HepG2 (cell line): ENCODE data around the gene SEMA5B. TPM values are rescaled to one million over a fixed set of nuclear protein-coding genes. Genes with fewer than 3 reads are reported as not detected.

Source experiments
- EZH2 ChIP-seq: conservative IDR thresholded peaks from 2 replicates; pipeline ENCODE4 v1.6.1; 2012; ENCODE audit warnings: mild to moderate bottlenecking, low read depth, low read length, moderate library complexity
- MLLT10 ChIP-seq: sonication (generic); formaldehyde crosslinking; IDR thresholded peaks from 2 replicates; pipeline ENCODE4 v1.4.0; 2020; ENCODE audit warnings: missing genetic modification reagents
- MTF2 ChIP-seq: sonication (generic); formaldehyde crosslinking; IDR thresholded peaks from 2 replicates; pipeline ENCODE4 v1.5.0; 2020; ENCODE audit warnings: missing genetic modification reagents, borderline replicate concordance
- NFE2L1 ChIP-seq: sonication (generic); formaldehyde crosslinking; IDR thresholded peaks from 2 replicates; pipeline ENCODE4 v1.4.0; 2020; ENCODE audit warnings: missing genetic modification reagents, mild to moderate bottlenecking, borderline replicate concordance
- RXRA ChIP-seq: sonication (generic); formaldehyde crosslinking; IDR thresholded peaks from 2 replicates; pipeline ENCODE4 v1.5.1; 2020; ENCODE audit warnings: missing genetic modification reagents
- SALL1 ChIP-seq: sonication (generic); formaldehyde crosslinking; IDR thresholded peaks from 2 replicates; pipeline ENCODE4 v1.8.0; 2022; ENCODE audit warnings: mild to moderate bottlenecking, missing genetic modification reagents
- SOX6 ChIP-seq, 2 experiments: fragments of 450-650 bp in 1 of 2; sonication (generic) in 1 of 2; formaldehyde crosslinking in 1 of 2; IDR thresholded peaks; 2 replicates each; pipeline versions ENCODE4 v1.4.0 to v1.6.1; 2017 to 2020; ENCODE audit warnings: antibody characterized with exemption in 1 of 2, mild to moderate bottlenecking in 1 of 2, missing genetic modification reagents in 1 of 2
- SP4 ChIP-seq: sonication (generic); formaldehyde crosslinking; IDR thresholded peaks from 2 replicates; pipeline ENCODE4 v1.8.1; 2023; ENCODE audit warnings: mild to moderate bottlenecking, missing genetic modification reagents
- SP5 ChIP-seq: IDR thresholded peaks from 2 replicates; pipeline ENCODE4 v1.6.1; 2016; ENCODE audit warnings: low read depth, borderline replicate concordance
- ZBTB42 ChIP-seq: sonication (generic); formaldehyde crosslinking; IDR thresholded peaks from 2 replicates; pipeline ENCODE4 v1.5.0; 2020; ENCODE audit warnings: mild to moderate bottlenecking, missing genetic modification reagents
- ZNF543 ChIP-seq: sonication (generic); formaldehyde crosslinking; IDR thresholded peaks from 2 replicates; pipeline ENCODE4 v1.4.0; 2020; ENCODE audit warnings: mild to moderate bottlenecking, missing genetic modification reagents
- ZNF768 ChIP-seq: sonication (generic); formaldehyde crosslinking; IDR thresholded peaks from 2 replicates; pipeline ENCODE4 v1.4.0; 2020; ENCODE audit warnings: missing genetic modification reagents
- ZNF883 ChIP-seq: sonication (generic); formaldehyde crosslinking; IDR thresholded peaks from 2 replicates; pipeline ENCODE4 v1.5.1; 2020; ENCODE audit warnings: mild to moderate bottlenecking, missing genetic modification reagents; ENCODE audit errors: not compliant biosample characterization
- ZSCAN21 ChIP-seq: sonication (generic); formaldehyde crosslinking; IDR thresholded peaks from 2 replicates; pipeline ENCODE4 v1.8.0; 2022; ENCODE audit warnings: mild to moderate bottlenecking, missing genetic modification reagents, moderate library complexity, borderline replicate concordance
- polyA plus RNA-seq, 8 experiments: library from polyadenylated mRNA; depleted of rRNA in 3 of 8; stranded (reverse) in 7 of 8; unstranded in 1 of 8; fragments of >200 nt; fragmentation: Illumina TruSeq in 4 of 8; extraction: Trizol in 4 of 8; gene quantifications; 2 replicates each; pipeline versions ENCODE4 v1.2.1 to v1.2.3, GENCODE V29; 2011 to 2016; ENCODE audit warnings: low read depth in 4 of 8, missing spikeins in 1 of 8, mixed read lengths in 1 of 8; ENCODE audit not compliant: insufficient read depth in 1 of 8
- total RNA-seq, 5 experiments: library from RNA; depleted of rRNA; stranded (reverse); fragments of >200 nt; fragmentation: Illumina TruSeq; extraction: Trizol; gene quantifications; 2 replicates each; pipeline ENCODE4 v1.2.3, GENCODE V29; 2016; ENCODE audit warnings: low read depth in 1 of 5
- TF ChIP-seq, protein P1 (sequence below): sonication (generic); formaldehyde crosslinking; IDR thresholded peaks from 2 replicates; pipeline ENCODE4 v1.5.1; 2020; ENCODE audit warnings: mild to moderate bottlenecking, moderate library complexity, missing genetic modification reagents
- TF ChIP-seq, protein P2 (sequence below): sonication (generic); formaldehyde crosslinking; IDR thresholded peaks from 2 replicates; pipeline ENCODE4 v1.5.1; 2020; ENCODE audit warnings: missing genetic modification reagents, mild to moderate bottlenecking, borderline replicate concordance
- TF ChIP-seq, protein P3 (sequence below): sonication (generic); formaldehyde crosslinking; IDR thresholded peaks from 2 replicates; pipeline ENCODE4 v1.4.0; 2020; ENCODE audit warnings: missing genetic modification reagents, borderline replicate concordance

The SEMA5B gene
- total and polyA plus RNA-seq, 2 of the 13 experiments (the other 11 are each of a cell fraction or from before 2014, with no cell fraction given), result not detected

DNA sequence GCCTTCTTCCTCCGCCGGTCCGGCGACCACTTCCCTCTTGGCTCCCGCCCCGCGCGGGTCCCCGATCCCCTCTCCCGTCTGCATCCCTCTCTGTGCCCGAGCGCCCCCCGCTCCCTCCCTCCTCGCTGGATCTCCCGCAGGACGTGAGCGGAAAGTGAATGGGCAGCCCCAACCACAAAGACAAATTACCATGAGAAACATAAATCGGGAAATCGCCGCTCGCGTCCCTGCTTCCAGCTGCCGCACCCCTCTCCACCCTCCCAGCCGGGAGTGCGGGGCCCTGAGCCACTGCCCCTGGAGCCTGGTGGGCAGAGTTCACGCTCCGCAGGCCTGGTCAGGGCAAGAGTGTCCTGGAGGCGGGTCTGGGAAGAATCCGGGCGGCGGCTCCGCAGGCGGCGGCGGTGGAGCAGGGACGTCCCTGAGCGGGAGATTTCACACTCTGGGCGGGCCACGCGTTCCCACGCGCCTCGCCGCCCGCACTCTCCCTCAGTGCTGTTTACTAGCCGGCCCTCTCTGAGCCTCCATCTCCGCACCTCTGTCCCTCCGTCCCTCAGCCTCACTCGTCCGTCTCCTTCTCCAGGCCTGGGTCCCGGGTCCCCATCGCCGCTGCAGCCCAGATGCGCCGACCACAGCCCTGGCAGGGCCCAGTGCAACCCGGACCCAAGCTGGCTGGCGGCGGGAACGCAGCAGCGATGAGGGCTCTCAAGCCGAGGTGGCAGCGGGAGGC lies 835 bp downstream of the SEMA5B start (continued):
- TF ChIP-seq, protein P1, sequence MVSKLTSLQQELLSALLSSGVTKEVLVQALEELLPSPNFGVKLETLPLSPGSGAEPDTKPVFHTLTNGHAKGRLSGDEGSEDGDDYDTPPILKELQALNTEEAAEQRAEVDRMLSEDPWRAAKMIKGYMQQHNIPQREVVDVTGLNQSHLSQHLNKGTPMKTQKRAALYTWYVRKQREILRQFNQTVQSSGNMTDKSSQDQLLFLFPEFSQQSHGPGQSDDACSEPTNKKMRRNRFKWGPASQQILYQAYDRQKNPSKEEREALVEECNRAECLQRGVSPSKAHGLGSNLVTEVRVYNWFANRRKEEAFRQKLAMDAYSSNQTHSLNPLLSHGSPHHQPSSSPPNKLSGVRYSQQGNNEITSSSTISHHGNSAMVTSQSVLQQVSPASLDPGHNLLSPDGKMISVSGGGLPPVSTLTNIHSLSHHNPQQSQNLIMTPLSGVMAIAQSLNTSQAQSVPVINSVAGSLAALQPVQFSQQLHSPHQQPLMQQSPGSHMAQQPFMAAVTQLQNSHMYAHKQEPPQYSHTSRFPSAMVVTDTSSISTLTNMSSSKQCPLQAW (CRISPR knock-in tag), result 0 out of 2 replicates have a peak, but pooled peaks have one; percentile 34
- TF ChIP-seq MTF2 (CRISPR knock-in tag), result peak; percentile 89; the same call in 1 of the 2 replicates
- TF ChIP-seq EZH2, result peak; percentile 79; the same call in 1 of the 2 replicates
- peak; percentile 55; the same call in 1 of the 2 replicates for TF ChIP-seq ZSCAN21 (CRISPR knock-in tag)
- 0 out of 2 replicates have a peak, but pooled peaks have one; percentile 21 for TF ChIP-seq NFE2L1 (CRISPR knock-in tag)
- TF ChIP-seq SOX6 (IDR thresholded peaks at IDR 0.05), result no peak
- TF ChIP-seq SOX6 (CRISPR knock-in tag; IDR thresholded peaks at IDR 0.05), result peak; percentile 17; the same call in 1 of the 2 replicates
- TF ChIP-seq, protein P2, sequence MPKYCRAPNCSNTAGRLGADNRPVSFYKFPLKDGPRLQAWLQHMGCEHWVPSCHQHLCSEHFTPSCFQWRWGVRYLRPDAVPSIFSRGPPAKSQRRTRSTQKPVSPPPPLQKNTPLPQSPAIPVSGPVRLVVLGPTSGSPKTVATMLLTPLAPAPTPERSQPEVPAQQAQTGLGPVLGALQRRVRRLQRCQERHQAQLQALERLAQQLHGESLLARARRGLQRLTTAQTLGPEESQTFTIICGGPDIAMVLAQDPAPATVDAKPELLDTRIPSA (CRISPR knock-in tag), result 0 out of 2 replicates have a peak, but pooled peaks have one; percentile 32
- TF ChIP-seq ZNF768, result peak; percentile 74; the same call in 1 of the 2 replicates
- TF ChIP-seq, protein P3, sequence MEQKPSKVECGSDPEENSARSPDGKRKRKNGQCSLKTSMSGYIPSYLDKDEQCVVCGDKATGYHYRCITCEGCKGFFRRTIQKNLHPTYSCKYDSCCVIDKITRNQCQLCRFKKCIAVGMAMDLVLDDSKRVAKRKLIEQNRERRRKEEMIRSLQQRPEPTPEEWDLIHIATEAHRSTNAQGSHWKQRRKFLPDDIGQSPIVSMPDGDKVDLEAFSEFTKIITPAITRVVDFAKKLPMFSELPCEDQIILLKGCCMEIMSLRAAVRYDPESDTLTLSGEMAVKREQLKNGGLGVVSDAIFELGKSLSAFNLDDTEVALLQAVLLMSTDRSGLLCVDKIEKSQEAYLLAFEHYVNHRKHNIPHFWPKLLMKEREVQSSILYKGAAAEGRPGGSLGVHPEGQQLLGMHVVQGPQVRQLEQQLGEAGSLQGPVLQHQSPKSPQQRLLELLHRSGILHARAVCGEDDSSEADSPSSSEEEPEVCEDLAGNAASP (CRISPR knock-in tag), result no peak
- no peak; the same call in 1 of the 2 replicates for TF ChIP-seq RXRA (CRISPR knock-in tag)
- TF ChIP-seq ZBTB42, result no peak
- peak; percentile 65 for TF ChIP-seq ZNF883
- peak; percentile 46; the same call in 1 of the 2 replicates for TF ChIP-seq ZNF543
- no peak for TF ChIP-seq MLLT10
- peak; percentile 12; the same call in 1 of the 2 replicates for TF ChIP-seq SP5 (CRISPR knock-in tag)
- peak; percentile 27; the same call in 1 of the 2 replicates for TF ChIP-seq SALL1
- TF ChIP-seq SP4 (CRISPR knock-in tag), result 0 out of 2 replicates have a peak, but pooled peaks have one; percentile 41
